GM10248 (cell line): ENCODE measurements around the gene EPHA2.

Source experiments
- CTCF ChIA-PET: fragments of 300-600 bp; sonication (Branson Sonifier 250); formaldehyde crosslinking; extraction: SDS; loops from one replicate; lab custom pipeline; 2021; ENCODE audit warnings: antibody characterized with exemption; lab: Yijun Ruan, JAX
- POLR2A ChIA-PET: fragments of 350-650 bp; sonication (Branson Sonifier 250); formaldehyde crosslinking; extraction: SDS; loops from one replicate; lab custom pipeline; 2020; ENCODE audit warnings: antibody characterized with exemption; lab: Yijun Ruan, JAX
- DNase-seq: peaks from one replicate; pipeline ENCODE4 v3.0.0; 2012; ENCODE audit errors: extremely low spot score
- CTCF ChIP-seq: IDR thresholded peaks from 2 replicates; pipeline ENCODE4 v1.5.1; 2012; ENCODE audit warnings: mild to moderate bottlenecking, low read depth; ENCODE audit errors: extremely low read depth, missing control alignments, control extremely low read depth

Gene EPHA2

GRCh38 chr1:16128338-16128741, 27.5 kb downstream of the EPHA2 start:
- no peak for TF ChIP-seq CTCF
- DNase-seq: no peak
- POLR2A ChIA-PET: no interaction called here
- CTCF ChIA-PET: no interaction called here

- DNase-seq: no peak
- POLR2A ChIA-PET: no interaction called here
- CTCF ChIA-PET: no interaction called here
- no peak for TF ChIP-seq CTCF
Observed at GRCh38 chr1:16127676-16128337, 28.1 kb downstream of the EPHA2 start.

GRCh38 chr1:16126743-16127515, 28.9 kb downstream of the EPHA2 start:
- CTCF ChIA-PET: interaction anchor here (1.1 kb wide), 1 partner anchor 59 kb away, joined by 3 read pairs; no protein-coding TSS in a partner anchor
- POLR2A ChIA-PET: no interaction called here
- TF ChIP-seq CTCF: no peak
- DNase-seq: no peak

GRCh38 chr1:16126160-16126559, 29.7 kb downstream of the EPHA2 start:
- TF ChIP-seq CTCF: no peak
- ChIA-PET CTCF (interaction anchor here (1.1 kb wide), 1 partner anchor 60 kb away, joined by 3 read pairs; no protein-coding TSS in a partner anchor), POLR2A (no interaction called here)
- no peak for DNase-seq

GRCh38 chr1:16125483-16125882, 30.4 kb downstream of the EPHA2 start:
- ChIA-PET CTCF (interaction anchor here (1.1 kb wide), 1 partner anchor 60 kb away, joined by 3 read pairs; no protein-coding TSS in a partner anchor), POLR2A (no interaction called here)
- no peak for TF ChIP-seq CTCF
- DNase-seq: no peak

- TF ChIP-seq CTCF: no peak
- CTCF ChIA-PET: no interaction called here
- DNase-seq: no peak
- POLR2A ChIA-PET: no interaction called here
Observed at GRCh38 chr1:16125088-16125470, 30.8 kb downstream of the EPHA2 start.
